ENCODE results near the gene SH3RF2. TPM values are rescaled to one million over a fixed set of nuclear protein-coding genes. Genes with fewer than 3 reads are reported as not detected.

The SH3RF2 gene
- polyA plus RNA-seq, 3 donors: not detected

DNA sequence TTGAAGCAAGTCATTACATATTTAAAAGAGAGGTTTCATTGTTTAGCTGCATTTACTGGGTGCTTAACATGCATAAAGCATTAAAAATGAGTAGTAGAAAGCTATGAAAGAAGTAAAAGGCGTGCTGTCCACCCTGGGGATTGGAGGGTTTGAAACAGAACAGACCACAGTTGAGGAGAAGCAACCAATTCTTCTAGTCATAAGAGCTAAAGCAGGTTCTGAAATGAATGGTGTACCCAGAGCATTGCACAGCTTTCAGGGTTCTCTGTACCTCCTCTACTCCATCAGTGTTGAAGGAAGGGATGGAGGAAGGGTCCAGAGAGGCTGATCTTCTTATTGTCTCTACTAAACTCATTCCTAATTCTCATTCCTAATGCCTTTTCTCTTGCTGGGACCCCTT is 68.9 kb downstream of the SH3RF2 start:
- intact Hi-C loops (cut with micrococcal nuclease): no loop called here
- WGBS (ENCODE audit: insufficient coverage): no CpG with 5 or more reads among the region's 1 CpG

DNA sequence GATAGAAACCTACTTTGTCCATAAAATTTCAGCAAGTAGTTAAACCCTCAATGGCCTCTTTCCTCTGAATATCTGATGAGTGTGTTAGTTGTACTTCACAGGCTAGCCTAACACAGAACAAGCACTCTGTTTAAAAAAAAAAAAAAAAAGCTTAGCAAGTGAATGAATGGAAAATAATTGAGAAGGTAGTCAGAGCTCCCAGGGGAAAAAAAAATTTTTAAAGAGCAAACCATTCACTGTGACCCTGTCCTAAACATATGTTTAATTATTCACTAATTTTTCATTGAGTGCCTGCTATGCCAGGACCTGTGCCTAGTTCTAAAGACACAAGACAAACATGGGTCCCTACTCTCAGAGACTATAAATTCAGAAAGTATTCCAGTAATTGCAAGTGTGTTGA is 69.3 kb downstream of the SH3RF2 start:
- no peak for DNase-seq
- H3K79me2 ChIP-seq (ENCODE audit: insufficient read depth, low read length): no peaks in the 10 kb centered on the region
- Mint-ChIP-seq H3K36me3 (no peaks in the 10 kb centered on the region), H3K27me3 (ENCODE audit: low read depth in 3 of 3) (peaks cover 0 to 6% (median 4%) of the 10 kb centered on the region in 3 donors), H3K4me1 (peaks cover 23% of the 10 kb centered on the region), H3K9me3 (peaks cover 0 to 8% (median 0%) of the 10 kb centered on the region in 7 donors), H3K4me3 (no peak overlapping the region), H3K27ac (peak overlapping the region in 2 of 7 donors; percentile 26 to 78)
- no peaks in the 10 kb centered on the region for H3K27me3 ChIP-seq (ENCODE audit: control insufficient read depth in 2 of 2, insufficient read depth in 2 of 2, low read length in 2 of 2)
- H4K20me1 ChIP-seq (ENCODE audit: insufficient read depth, low read length): no peaks in the 10 kb centered on the region
- H3K4me2 ChIP-seq (replicated peaks; ENCODE audit: extremely low read depth, low read length, poor library complexity, severe bottlenecking): no peak overlapping the region
- H2AFZ ChIP-seq (ENCODE audit: insufficient read depth, low read depth, low read length, poor library complexity, severe bottlenecking): no peak overlapping the region
- no peaks in the 10 kb centered on the region for H3K36me3 ChIP-seq (replicated peaks in 1 of 2; ENCODE audit: control insufficient read depth in 1 of 2, insufficient read depth in 2 of 2, low read length in 2 of 2)
- no peak overlapping the region for H3K9ac ChIP-seq (ENCODE audit: insufficient read depth, low read length, poor library complexity, severe bottlenecking)
- intact Hi-C loops (cut with micrococcal nuclease): no loop called here
- H3K27ac ChIP-seq (ENCODE audit: low read depth in 1 of 2, low read length in 2 of 2): peak overlapping the region in 1 of 2 donors; percentile 64
- TF ChIP-seq, protein P1, sequence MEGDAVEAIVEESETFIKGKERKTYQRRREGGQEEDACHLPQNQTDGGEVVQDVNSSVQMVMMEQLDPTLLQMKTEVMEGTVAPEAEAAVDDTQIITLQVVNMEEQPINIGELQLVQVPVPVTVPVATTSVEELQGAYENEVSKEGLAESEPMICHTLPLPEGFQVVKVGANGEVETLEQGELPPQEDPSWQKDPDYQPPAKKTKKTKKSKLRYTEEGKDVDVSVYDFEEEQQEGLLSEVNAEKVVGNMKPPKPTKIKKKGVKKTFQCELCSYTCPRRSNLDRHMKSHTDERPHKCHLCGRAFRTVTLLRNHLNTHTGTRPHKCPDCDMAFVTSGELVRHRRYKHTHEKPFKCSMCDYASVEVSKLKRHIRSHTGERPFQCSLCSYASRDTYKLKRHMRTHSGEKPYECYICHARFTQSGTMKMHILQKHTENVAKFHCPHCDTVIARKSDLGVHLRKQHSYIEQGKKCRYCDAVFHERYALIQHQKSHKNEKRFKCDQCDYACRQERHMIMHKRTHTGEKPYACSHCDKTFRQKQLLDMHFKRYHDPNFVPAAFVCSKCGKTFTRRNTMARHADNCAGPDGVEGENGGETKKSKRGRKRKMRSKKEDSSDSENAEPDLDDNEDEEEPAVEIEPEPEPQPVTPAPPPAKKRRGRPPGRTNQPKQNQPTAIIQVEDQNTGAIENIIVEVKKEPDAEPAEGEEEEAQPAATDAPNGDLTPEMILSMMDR (IDR thresholded peaks at IDR 0.05): no peak
- H3K4me1 ChIP-seq (ENCODE audit: control insufficient read depth in 1 of 2, insufficient read depth in 2 of 2, low read length in 2 of 2): peaks cover 17 to 28% of the 10 kb centered on the region in 2 donors
- H3K9me3 ChIP-seq (replicated peaks in 1 of 2; ENCODE audit: control insufficient read depth in 1 of 2, insufficient read depth in 1 of 2, low read length in 2 of 2): no peaks in the 10 kb centered on the region
- no peak overlapping the region for H3K4me3 ChIP-seq (replicated peaks in 1 of 3; ENCODE audit: low read depth in 2 of 3, low read length in 3 of 3)

More for the DNA sequence above, 68.9 kb downstream of the SH3RF2 start:
- Mint-ChIP-seq H3K36me3 (no peaks in the 10 kb centered on the region), H3K9me3 (peaks cover 0 to 8% (median 0%) of the 10 kb centered on the region in 7 donors), H3K27me3 (ENCODE audit: low read depth in 3 of 3) (peaks cover 0 to 6% (median 4%) of the 10 kb centered on the region in 3 donors), H3K4me3 (no peak overlapping the region), H3K27ac (no peak overlapping the region), H3K4me1 (peaks cover 23% of the 10 kb centered on the region)
- H3K36me3 ChIP-seq (replicated peaks in 1 of 2; ENCODE audit: control insufficient read depth in 1 of 2, insufficient read depth in 2 of 2, low read length in 2 of 2): no peaks in the 10 kb centered on the region
- no peak overlapping the region for H3K4me2 ChIP-seq (replicated peaks; ENCODE audit: extremely low read depth, low read length, poor library complexity, severe bottlenecking)
- H3K27me3 ChIP-seq (ENCODE audit: control insufficient read depth in 2 of 2, insufficient read depth in 2 of 2, low read length in 2 of 2): no peaks in the 10 kb centered on the region
- no peaks in the 10 kb centered on the region for H3K9me3 ChIP-seq (replicated peaks in 1 of 2; ENCODE audit: control insufficient read depth in 1 of 2, insufficient read depth in 1 of 2, low read length in 2 of 2)
- TF ChIP-seq, protein P1 (IDR thresholded peaks at IDR 0.05): no peak
- no peaks in the 10 kb centered on the region for H4K20me1 ChIP-seq (ENCODE audit: insufficient read depth, low read length)
- H3K27ac ChIP-seq (ENCODE audit: low read depth in 1 of 2, low read length in 2 of 2): no peak overlapping the region
- no peaks in the 10 kb centered on the region for H3K79me2 ChIP-seq (ENCODE audit: insufficient read depth, low read length)
- H3K4me1 ChIP-seq (ENCODE audit: control insufficient read depth in 1 of 2, insufficient read depth in 2 of 2, low read length in 2 of 2): peaks cover 17 to 28% of the 10 kb centered on the region in 2 donors
- no peak overlapping the region for H3K4me3 ChIP-seq (replicated peaks in 1 of 3; ENCODE audit: low read depth in 2 of 3, low read length in 3 of 3)
- no peak overlapping the region for H2AFZ ChIP-seq (ENCODE audit: insufficient read depth, low read depth, low read length, poor library complexity, severe bottlenecking)
- H3K9ac ChIP-seq (ENCODE audit: insufficient read depth, low read length, poor library complexity, severe bottlenecking): no peak overlapping the region
- DNase-seq: no peak

Data from CD14-positive monocyte (primary cell).